Measurements from ENCODE around the gene CRY2. TPM values are rescaled to one million over a fixed set of nuclear protein-coding genes. Genes with fewer than 3 reads are reported as not detected.
A peak's percentile ranks its signal among the peaks of the same experiment; 100 is the strongest.

CRY2 gene
- total and polyA plus RNA-seq, 8 donors = 15.3 to 29.4 (median 20.7) TPM

- TF ChIP-seq CTCF (IDR thresholded peaks at IDR 0.05) = no peak
- Histone ChIP-seq H3K27ac (no peak overlapping the region), H3K27me3 (no peaks in the 10 kb centered on the region), H3K9me3 (no peaks in the 10 kb centered on the region), H3K36me3 (peaks cover 0 to 8% (median 0%) of the 10 kb centered on the region in 3 donors), H3K4me1 (peaks cover 0 to 8% (median under 1%) of the 10 kb centered on the region in 3 donors), H3K4me3 (no peak overlapping the region)
- FAIRE-seq = no peak
- peak in 1 of 6 donors; percentile 58 for DNase-seq
- WGBS, 2 donors = 79% methylated on average over 13 of the region's 13 CpGs
- intact Hi-C loops (cut with DNase I) = no loop called here
- no peak for ATAC-seq
Measured at GRCh38 chr11:45928535-45929215, 81.4 kb downstream of the CRY2 start.

DNA sequence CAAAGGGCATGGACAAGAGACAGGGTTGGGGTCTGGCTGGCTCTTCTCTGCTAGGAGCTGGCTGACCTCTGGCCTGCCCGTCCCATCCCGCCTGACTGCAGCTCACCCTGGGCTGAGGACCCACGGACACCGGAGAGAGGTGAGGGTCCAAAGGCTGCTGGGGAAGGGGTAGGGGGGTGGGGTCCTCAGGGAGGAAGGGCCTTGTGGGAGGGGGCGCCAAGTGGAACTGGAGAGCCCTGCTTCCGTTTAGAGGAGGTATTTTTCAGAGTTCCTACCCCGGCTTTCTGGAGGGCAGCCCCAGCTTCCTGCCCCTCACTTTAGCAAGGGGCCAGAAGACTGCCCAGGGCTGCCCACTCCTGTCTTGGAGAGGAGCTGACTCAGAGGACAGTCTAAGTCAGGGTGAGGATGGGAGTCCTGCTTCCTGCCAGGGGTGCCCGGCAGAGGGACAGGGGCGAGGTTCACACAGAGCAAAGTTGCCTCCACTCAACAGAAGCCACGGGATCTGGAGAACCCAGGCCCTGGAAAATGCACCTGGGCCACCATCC is 82.3 kb downstream of the CRY2 start:
- intact Hi-C loops (cut with DNase I) = no loop called here
- no peak for ATAC-seq
- whole genome bisulfite sequencing, 2 donors = 85 to 87% methylated on average over 10 of the region's 10 CpGs
- no peak for FAIRE-seq
- Histone ChIP-seq H3K27me3 (no peaks in the 10 kb centered on the region), H3K9me3 (no peaks in the 10 kb centered on the region), H3K4me1 (peaks cover 0 to 17% (median 8%) of the 10 kb centered on the region in 3 donors), H3K4me3 (no peak overlapping the region), H3K36me3 (peaks cover 0 to 9% (median 0%) of the 10 kb centered on the region in 3 donors), H3K27ac (no peak overlapping the region)
- TF ChIP-seq CTCF (IDR thresholded peaks at IDR 0.05) = no peak
- DNase-seq = peak in 1 of 6 donors; percentile 40

GRCh38 chr11:45930031-45930794 is 82.9 kb downstream of the CRY2 start:
- Histone ChIP-seq H3K27ac (no peak overlapping the region), H3K27me3 (no peaks in the 10 kb centered on the region), H3K4me1 (peaks cover 0 to 22% (median 8%) of the 10 kb centered on the region in 3 donors), H3K36me3 (peaks cover 0 to 12% (median 0%) of the 10 kb centered on the region in 3 donors), H3K9me3 (no peaks in the 10 kb centered on the region), H3K4me3 (no peak overlapping the region)
- peak; percentile 43 to 87 (median 67) for DNase-seq
- TF ChIP-seq CTCF (IDR thresholded peaks at IDR 0.05) = no peak
- 56 to 57% methylated on average over 14 of the region's 14 CpGs for WGBS, 2 donors
- FAIRE-seq = no peak
- intact Hi-C loops (cut with DNase I) = no loop called here
- peak; percentile 15 to 64 (median 47) for ATAC-seq

DNA sequence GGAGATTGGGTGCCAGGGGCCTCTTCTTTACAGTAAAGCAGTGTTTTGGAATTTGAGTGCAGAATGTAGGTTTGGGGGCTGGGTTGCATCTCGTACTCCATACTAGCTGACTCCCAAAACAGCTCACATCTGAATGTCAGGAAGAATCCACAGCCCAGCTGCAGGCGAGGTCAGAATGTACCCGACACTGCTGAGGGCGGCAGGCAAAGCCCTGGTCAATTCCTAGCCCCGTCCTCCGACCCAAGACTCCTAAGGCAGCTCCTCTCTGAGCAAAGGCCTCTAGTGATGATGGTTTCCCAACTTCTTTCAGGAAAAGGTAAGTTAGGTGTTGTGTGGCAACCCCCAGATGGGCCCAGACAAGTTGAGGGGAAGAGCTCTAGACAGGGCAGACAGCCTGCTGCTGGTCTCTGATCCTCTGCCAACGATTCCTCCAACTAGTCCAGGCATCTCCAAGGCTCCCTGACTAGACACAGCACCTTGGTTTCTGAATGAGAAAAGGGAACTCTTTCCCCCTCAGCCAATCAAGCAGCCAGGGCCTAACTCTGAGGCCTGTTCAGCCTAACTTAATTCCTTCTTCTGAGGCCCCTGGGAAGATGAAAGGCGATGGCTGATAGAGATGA is 83.8 kb downstream of the CRY2 start:
- no peak for DNase-seq
- no peak for FAIRE-seq
- intact Hi-C loops (cut with DNase I) = no loop called here
- Histone ChIP-seq H3K4me1 (peaks cover 0 to 22% (median 8%) of the 10 kb centered on the region in 3 donors), H3K9me3 (no peaks in the 10 kb centered on the region), H3K4me3 (no peak overlapping the region), H3K27ac (no peak overlapping the region), H3K27me3 (no peaks in the 10 kb centered on the region), H3K36me3 (peaks cover 0 to 12% (median 0%) of the 10 kb centered on the region in 3 donors)
- no peak for ATAC-seq
- WGBS, 2 donors = 91 to 93% methylated on average over 8 of the region's 8 CpGs
- TF ChIP-seq CTCF (IDR thresholded peaks at IDR 0.05) = no peak

Data from pancreas (tissue), 10 donors.